ENCODE data around the gene DNAAF2.
"Not testable (repeated sequence)": the region's sequence is repeated elsewhere in the genome, so short reads cannot be mapped to it uniquely, and the experiment has no call there.

The DNAAF2 gene

DNA sequence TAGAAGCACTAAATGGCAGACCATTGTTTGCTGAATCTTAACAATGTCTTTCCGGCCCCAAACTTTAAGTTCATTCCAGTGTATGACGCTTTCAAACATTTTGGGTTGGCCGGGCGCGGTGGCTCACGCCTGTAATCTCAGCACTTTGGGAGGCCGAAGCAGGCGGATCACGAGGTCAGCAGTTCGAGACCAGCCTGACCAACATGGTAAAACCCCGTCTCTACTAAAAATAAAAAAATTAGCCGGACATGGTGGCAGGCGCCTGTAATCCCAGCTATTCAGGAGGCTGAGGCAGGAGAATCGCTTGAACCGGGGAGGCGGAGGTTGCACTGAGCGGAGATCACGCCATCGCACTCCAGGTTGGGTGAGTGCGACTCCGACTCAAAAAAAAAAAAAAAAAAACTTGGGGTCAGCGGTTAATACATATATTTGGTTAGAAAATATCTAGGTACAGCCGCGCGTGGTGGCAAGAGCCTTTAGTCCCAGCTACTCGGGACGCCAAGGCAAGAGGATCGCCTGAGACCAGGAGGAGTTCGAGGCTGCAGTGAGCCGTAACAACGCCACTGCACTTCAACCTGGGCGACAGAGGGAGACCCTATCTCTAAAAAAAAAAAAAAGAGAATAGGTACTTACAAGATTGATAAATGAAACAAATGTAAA, 49.9 kb downstream of the DNAAF2 start:
- not testable (repeated sequence) for DNase-seq (ENCODE audit: low read depth in 2 of 2, low spot score in 1 of 2)

DNA sequence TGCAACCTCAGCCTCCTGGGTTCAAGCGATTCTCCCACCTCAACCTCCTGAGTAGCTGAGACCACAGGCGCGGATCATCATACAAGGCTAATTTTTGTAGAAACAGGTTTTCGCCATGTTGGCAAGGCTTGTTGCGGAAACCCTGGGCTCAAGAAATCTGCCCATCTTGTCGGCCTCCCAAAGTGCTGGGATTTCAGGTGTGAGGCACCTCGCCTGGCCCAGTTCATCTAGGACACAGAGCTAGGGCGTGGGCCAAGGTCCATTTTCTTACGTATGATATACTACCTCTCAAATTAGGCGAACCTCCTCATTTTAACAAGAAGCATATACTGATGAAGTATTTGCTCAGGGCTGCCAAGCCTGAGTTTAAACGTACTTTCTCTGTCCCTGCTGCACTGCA, 51.0 kb downstream of the DNAAF2 start:
- no peak for DNase-seq (ENCODE audit: low read depth in 2 of 2, low spot score in 1 of 2)

GRCh38 chr14:49583629-49584028, 51.4 kb downstream of the DNAAF2 start:
- no peak for DNase-seq (ENCODE audit: low read depth in 2 of 2, low spot score in 1 of 2)

GRCh38 chr14:49582113-49582977, 52.7 kb downstream of the DNAAF2 start:
- no peak for DNase-seq (ENCODE audit: low read depth in 2 of 2, low spot score in 1 of 2)

DNA sequence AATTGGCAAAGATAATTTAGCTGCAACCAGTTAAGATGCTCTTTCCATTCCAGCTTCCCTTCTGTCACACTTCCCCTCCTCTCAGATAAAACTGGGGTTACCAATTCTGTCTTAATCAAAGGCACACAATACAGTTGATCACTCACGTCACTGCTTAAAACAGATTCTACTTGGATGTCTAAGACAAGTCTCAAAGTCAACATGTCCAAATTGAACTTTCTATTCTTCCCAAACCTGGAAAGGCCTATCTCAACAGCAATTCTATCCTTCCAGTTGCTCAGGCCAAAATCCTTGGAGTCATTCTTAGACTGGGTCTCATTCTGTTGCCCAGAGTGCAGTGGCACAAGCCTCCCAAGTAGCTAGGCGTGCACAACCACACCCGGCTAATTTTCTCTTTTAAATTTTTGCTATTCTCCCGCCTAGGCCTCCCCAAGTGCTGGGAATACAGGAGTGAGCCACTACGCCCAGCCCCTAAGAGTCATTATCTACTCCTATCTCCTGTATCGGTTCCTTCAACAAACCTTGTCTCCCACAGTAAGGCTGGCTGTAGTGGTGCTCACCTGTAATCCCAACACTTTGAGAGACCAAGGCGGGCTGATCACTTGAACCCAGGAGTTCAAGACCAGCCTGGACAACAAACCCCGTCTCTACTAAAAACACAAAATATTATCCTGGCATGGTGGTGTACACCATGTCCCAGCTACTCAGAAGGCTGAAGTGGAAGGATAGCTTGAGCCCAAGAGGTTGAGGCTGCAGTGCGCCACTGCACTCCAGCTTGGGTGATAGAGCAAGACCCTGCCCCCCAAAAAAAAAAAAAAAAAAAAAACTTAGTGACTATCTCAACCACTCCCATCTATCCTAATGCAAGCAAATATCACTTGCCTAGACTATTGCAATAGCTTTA, 53.6 kb downstream of the DNAAF2 start:
- no peak for DNase-seq (ENCODE audit: low read depth in 2 of 2, low spot score in 1 of 2)

DNA sequence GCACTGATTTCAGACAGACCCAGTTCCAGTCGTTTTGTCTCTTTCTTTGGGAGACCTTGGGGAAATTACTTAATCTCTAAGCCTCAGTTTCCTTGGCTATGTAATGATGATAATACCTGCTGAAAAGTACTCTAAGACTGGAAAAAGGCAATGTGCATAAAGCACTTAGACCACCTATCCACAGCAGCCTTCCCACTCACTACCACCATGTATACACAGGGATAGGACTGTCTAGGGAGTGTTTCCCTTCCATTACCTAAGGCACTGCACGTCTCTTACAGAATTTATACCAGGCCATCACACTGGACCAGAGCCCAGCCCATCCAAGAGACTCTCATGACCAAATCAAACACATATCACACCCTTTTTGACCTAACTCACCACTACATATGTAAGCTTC, 55.2 kb downstream of the DNAAF2 start:
- DNase-seq (ENCODE audit: low read depth in 2 of 2, low spot score in 1 of 2), result no peak

DNA sequence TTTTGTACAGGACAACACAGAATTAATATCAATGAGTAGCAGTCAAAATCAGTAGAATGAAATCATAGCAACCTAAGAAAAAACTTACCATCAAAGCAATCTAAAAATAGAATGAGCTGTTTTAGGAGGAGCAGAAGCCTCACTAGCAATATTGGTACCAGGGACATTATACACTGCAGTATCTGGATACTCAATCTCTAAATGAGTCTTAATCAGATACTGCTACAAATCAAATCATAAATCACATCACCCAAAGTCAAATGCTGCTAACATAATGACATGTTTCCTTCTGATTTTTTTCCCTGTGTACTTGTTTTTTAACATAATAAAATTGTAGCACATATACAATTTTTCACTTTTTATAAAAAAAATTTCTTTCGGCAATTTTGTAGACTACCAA, 56.9 kb downstream of the DNAAF2 start:
- no peak for DNase-seq (ENCODE audit: low read depth in 2 of 2, low spot score in 1 of 2)

Data from stimulated activated CD8-positive, alpha-beta memory T cell treated with anti-CD3 and anti-CD28 coated beads, Interleukin-4, amount 100 ng/mL, for 4 hours (primary cell).